NCI-H146 (cell line): ENCODE measurements around the gene MTRR.

Source experiments
- DNase-seq: peaks from one replicate; lab custom pipeline; 2025; lab: John Stamatoyannopoulos, UW

The MTRR gene

GRCh38 chr5:7868773-7869473 is at the start of gene MTRR, which contains the start of gene FASTKD3:
TSS of gene MTRR (plus strand) at chr5:7869148. CDS start at chr5:7870795, 1,647 bp downstream.
TSS of gene FASTKD3 (minus strand) at chr5:7869031. CDS start at chr5:7868083, 948 bp downstream.
- peak; percentile 93 for DNase-seq

- no peak for DNase-seq
These were observed 46.5 kb upstream of the MTRR start for GRCh38 chr5:7822449-7822848.

GRCh38 chr5:7823594-7823993 is 45.4 kb upstream of the MTRR start:
- DNase-seq, result no peak

GRCh38 chr5:7824995-7825394 is 44.0 kb upstream of the MTRR start:
- DNase-seq, result no peak

- DNase-seq, result no peak
These were observed 43.3 kb upstream of the MTRR start for GRCh38 chr5:7825630-7826029.

- DNase-seq, result no peak
These were observed 41.3 kb upstream of the MTRR start for GRCh38 chr5:7827610-7828009.

GRCh38 chr5:7828269-7828668 is 40.7 kb upstream of the MTRR start:
- no peak for DNase-seq

- no peak for DNase-seq
These were observed 34.0 kb upstream of the MTRR start for GRCh38 chr5:7834982-7835381.

- no peak for DNase-seq
These were observed 31.5 kb upstream of the MTRR start for GRCh38 chr5:7837403-7837802.

GRCh38 chr5:7842531-7842930 is 26.4 kb upstream of the MTRR start:
- no peak for DNase-seq

GRCh38 chr5:7844901-7845300 is 24.0 kb upstream of the MTRR start:
- no peak for DNase-seq

- no peak for DNase-seq
These were observed 23.4 kb upstream of the MTRR start for GRCh38 chr5:7845557-7845956.

GRCh38 chr5:7846327-7846726 is 22.6 kb upstream of the MTRR start:
- no peak for DNase-seq

- no peak for DNase-seq
These were observed 20.7 kb upstream of the MTRR start for GRCh38 chr5:7848296-7848695.

- DNase-seq, result peak; percentile 9
These were observed 19.1 kb upstream of the MTRR start for GRCh38 chr5:7849681-7850394.

- DNase-seq, result peak; percentile 54
These were observed 18.3 kb upstream of the MTRR start, which contains the start of gene CFAP90 for GRCh38 chr5:7850395-7851239. TSS of gene CFAP90 (minus strand) at chr5:7851133. CDS start at chr5:7851021, 112 bp downstream.

- DNase-seq, result no peak
These were observed 17.7 kb upstream of the MTRR start for GRCh38 chr5:7851240-7851592.

- no peak for DNase-seq
These were observed 17.2 kb upstream of the MTRR start for GRCh38 chr5:7851617-7852289.

GRCh38 chr5:7852542-7852941 is 16.4 kb upstream of the MTRR start:
- no peak for DNase-seq

GRCh38 chr5:7852988-7853387 is 16.0 kb upstream of the MTRR start:
- no peak for DNase-seq

GRCh38 chr5:7855611-7856010 is 13.3 kb upstream of the MTRR start:
- DNase-seq, result no peak

- DNase-seq, result peak; percentile 11
These were observed 12.1 kb upstream of the MTRR start for GRCh38 chr5:7856855-7857254.
